Right lobe of liver (tissue), 4 donors: ENCODE data around the gene PBOV1.

Experiments
- POLR2A ChIP-seq: fragments of 450-650 bp; IDR thresholded peaks from one replicate; pipeline ENCODE4 v1.6.1; 2017; ENCODE audit warnings: antibody characterized with exemption, mild to moderate bottlenecking
- TF ChIP-seq, protein P1 (sequence below), 4 donors: fragments of 200-600 bp in 3 of 4; fragments of 450-650 bp in 1 of 4; IDR thresholded peaks; one replicate each; pipeline versions ENCODE4 v1.5.1 to v1.8.0; 2016 to 2022; ENCODE audit warnings: antibody characterized with exemption in 4 of 4, mild to moderate bottlenecking in 2 of 4
- donor health status: DM: no; HTN: no; CAD: no.
- donor health status: DM: no; HTN: no; CAD: no.
- donor health status: DM: no; HTN: yes; CAD: no.

DNA sequence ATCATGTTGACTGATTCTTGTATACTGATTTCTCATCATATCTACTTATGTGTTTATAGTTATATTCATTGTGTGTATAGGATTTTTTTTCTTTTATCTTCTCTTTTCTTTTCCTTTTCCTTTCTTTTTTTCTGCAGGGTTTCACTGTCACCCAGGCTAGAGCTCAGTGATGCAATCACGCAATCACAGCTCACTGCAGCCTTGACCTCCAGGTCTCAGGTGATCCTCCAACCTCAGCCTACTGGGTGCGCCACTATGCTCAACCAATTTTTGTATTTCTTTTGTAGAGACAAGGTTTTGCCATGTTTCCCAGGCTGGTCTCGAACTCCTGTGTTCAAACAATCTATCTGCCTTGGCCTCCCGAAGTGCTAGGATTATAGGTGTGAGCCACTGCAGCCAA, 1.6 kb upstream of the PBOV1 start:
- TF ChIP-seq, protein P1, sequence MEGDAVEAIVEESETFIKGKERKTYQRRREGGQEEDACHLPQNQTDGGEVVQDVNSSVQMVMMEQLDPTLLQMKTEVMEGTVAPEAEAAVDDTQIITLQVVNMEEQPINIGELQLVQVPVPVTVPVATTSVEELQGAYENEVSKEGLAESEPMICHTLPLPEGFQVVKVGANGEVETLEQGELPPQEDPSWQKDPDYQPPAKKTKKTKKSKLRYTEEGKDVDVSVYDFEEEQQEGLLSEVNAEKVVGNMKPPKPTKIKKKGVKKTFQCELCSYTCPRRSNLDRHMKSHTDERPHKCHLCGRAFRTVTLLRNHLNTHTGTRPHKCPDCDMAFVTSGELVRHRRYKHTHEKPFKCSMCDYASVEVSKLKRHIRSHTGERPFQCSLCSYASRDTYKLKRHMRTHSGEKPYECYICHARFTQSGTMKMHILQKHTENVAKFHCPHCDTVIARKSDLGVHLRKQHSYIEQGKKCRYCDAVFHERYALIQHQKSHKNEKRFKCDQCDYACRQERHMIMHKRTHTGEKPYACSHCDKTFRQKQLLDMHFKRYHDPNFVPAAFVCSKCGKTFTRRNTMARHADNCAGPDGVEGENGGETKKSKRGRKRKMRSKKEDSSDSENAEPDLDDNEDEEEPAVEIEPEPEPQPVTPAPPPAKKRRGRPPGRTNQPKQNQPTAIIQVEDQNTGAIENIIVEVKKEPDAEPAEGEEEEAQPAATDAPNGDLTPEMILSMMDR (IDR thresholded peaks at IDR 0.05) = no peak
- no peak for TF ChIP-seq POLR2A
